ENCODE results near the gene ZSCAN2. TPM values are rescaled to one million over a fixed set of nuclear protein-coding genes. Genes with fewer than 3 reads are reported as not detected.

ZSCAN2 gene
- total RNA-seq (2012; rRNA removed) (15.0 and 18.3 TPM in 2 replicates), polyA plus RNA-seq (2012; rRNA removed) (10.4 and 11.1 TPM in 2 replicates), Bru-seq, nascent RNA (percentile 59 among the genes with signal in this experiment), BruChase-seq, experiment 1, labeled RNA remaining after a 6-hour chase (percentile 71 among the genes with signal in this experiment), BruChase-seq, experiment 2, labeled RNA remaining after a 2-hour chase (percentile 60 among the genes with signal in this experiment)
- polyA plus RNA-seq (2012; cell fraction: cytosol; rRNA removed): 11.1 and 12.0 TPM in 2 replicates
- 6.0 and 6.9 TPM in 2 replicates for polyA plus RNA-seq (2012; cell fraction: nucleus; rRNA removed; ENCODE audit: low replicate concordance)
- long read RNA-seq, partial matches to known transcripts: 1 of 6 reads
- long read RNA-seq, other reads (novel, unspliced or antisense): 0 of 6 reads

DNA sequence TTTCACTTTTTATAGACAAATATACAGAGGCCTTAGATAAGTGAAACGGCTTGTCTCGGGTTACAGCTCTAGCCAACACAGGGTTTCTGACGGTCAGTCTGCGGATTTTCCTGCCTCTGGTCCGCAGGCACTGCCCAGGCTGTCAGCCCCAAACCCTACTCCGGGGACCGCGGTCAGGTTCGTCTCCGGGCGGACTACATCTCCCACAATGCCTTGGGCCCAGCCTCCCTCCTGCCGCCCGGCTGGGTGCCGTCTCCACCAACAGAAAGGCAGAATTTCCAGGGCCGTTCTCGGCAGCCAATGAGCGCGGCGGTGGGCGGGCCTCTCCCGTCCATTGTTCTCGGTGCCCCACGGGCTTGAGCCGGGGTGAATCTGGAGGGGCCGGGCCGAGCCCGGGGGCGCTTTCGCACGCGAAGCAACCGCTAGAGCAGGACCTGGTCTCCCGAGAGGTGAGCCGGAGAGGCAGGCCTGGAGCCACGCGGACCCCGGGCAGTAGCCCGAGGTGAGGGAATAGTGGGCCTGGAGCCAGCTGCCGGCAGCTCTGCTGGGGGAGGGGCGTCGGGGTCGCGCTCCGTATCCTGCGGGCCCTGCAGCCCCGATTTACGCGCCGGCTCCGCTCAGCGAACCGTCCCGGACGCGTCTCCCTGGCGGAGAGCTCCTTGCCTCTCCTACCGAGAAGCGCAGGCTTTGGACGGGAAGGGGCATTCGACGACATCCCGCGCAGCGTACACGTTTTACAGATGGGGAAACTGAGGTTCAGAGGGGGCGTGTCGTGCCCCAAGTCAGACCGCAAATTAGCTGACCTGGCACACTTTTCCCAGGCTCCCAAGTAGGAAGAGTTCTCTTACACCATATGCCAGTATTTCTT is at the start of gene ZSCAN2:
ZSCAN2 (plus strand) TSS at position 323 of the 868 bp plus-strand sequence. CDS start 2,919 bp downstream, outside the sequence.
- TF ChIP-seq, protein P1, sequence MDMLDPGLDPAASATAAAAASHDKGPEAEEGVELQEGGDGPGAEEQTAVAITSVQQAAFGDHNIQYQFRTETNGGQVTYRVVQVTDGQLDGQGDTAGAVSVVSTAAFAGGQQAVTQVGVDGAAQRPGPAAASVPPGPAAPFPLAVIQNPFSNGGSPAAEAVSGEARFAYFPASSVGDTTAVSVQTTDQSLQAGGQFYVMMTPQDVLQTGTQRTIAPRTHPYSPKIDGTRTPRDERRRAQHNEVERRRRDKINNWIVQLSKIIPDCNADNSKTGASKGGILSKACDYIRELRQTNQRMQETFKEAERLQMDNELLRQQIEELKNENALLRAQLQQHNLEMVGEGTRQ (IDR thresholded peaks at IDR 0.05; ENCODE audit: low read depth, low read length): peak; percentile 33; the same call in 1 of the 2 replicates
- TF ChIP-seq ELK1 (IDR thresholded peaks at IDR 0.05; ENCODE audit: borderline replicate concordance, low read depth, low read length): no peak
- TF ChIP-seq BHLHE40 (IDR thresholded peaks at IDR 0.05; ENCODE audit: low read depth, low read length): no peak
- peak; percentile 53 for TF ChIP-seq MAFK (IDR thresholded peaks at IDR 0.05; ENCODE audit: low read depth, low read length)
- intact Hi-C loops (cut with micrococcal nuclease): loop anchor here (2.0 to 5.0 kb wide), 2 partner anchors 32 to 51 kb away; partner anchors contain the start of gene WDR73
- ChIA-PET CTCF (interaction anchor here (0.7 to 0.9 kb wide), 2 partner anchors 13 kb away, joined by 3 read pairs; no protein-coding TSS in a partner anchor), POLR2A (ENCODE audit: unreplicated experiment) (no interaction called here)
- H4K20me1 ChIP-seq (ENCODE audit: insufficient read depth, low read length): peaks cover 4% of the 10 kb centered on the region; the same call in 1 of the 2 replicates
- peaks cover 14% of the 10 kb centered on the region for H3K36me3 ChIP-seq (ENCODE audit: control insufficient read depth, insufficient read depth, low read length)
- peak within 1 kb of the TSS; percentile 99 for H2AFZ ChIP-seq (replicated peaks; ENCODE audit: low read length, poor library complexity)
- dilution Hi-C loops (cut with HindIII; ENCODE audit: low sequenced_read_pairs, unreplicated experiment): no loop called here
- H2BK20ac ChIP-seq (ENCODE audit: low read depth, low read length): no peak within 1 kb of the TSS
- H3K18ac ChIP-seq (ENCODE audit: low read depth, low read length): no peak within 1 kb of the TSS
- H4K5ac ChIP-seq (ENCODE audit: low read depth, low read length): peak within 1 kb of the TSS; percentile 11
- H2BK15ac ChIP-seq (ENCODE audit: low read depth, low read length): no peak within 1 kb of the TSS; the same call in 2 of the 3 replicates
- peak within 1 kb of the TSS; percentile 67 for H2AK5ac ChIP-seq (ENCODE audit: low read depth, low read length)
- no peaks in the 10 kb centered on the region; the same call in 1 of the 2 replicates for H3K27me3 ChIP-seq (ENCODE audit: control insufficient read depth, insufficient read depth, low read length)
- peaks cover 16 to 40% of the 10 kb centered on the region in 2 experiments for H3K79me1 ChIP-seq (ENCODE audit: low read depth in 1 of 2, low read length in 2 of 2)
- H3K4ac ChIP-seq (ENCODE audit: low read depth, low read length): peak within 1 kb of the TSS; percentile 61
- peak within 1 kb of the TSS; percentile 32; the same call in 1 of the 2 replicates for H3K56ac ChIP-seq (ENCODE audit: extremely low read depth, insufficient read depth, low read length)
- peak; percentile 98 for ATAC-seq (ENCODE audit: low read depth)
- H2BK120ac ChIP-seq (ENCODE audit: low read depth, low read length): no peak within 1 kb of the TSS
- H3K4me1 ChIP-seq (ENCODE audit: control insufficient read depth, insufficient read depth, low read length): peaks cover 4% of the 10 kb centered on the region
- 0% methylated on average over 34 of the region's 68 CpGs; no CpG with 5 or more reads in 1 of the 2 experiments for WGBS, 2 experiments (ENCODE audit: extremely low coverage in 2 of 2, insufficient read length in 1 of 2)
- in situ Hi-C loops (cut with MboI; ENCODE audit: low sequenced_read_pairs): no loop called here
- peak within 1 kb of the TSS; percentile 17; the same call in 1 of the 2 replicates for H4K91ac ChIP-seq (ENCODE audit: insufficient read depth, low read depth, low read length)
- peak within 1 kb of the TSS; percentile 80 for H3K14ac ChIP-seq (replicated peaks; ENCODE audit: low read depth, low read length)
- peaks cover 3% of the 10 kb centered on the region; the same call in 1 of the 2 replicates for H3K9me1 ChIP-seq (ENCODE audit: insufficient read depth, low read length)
- BruUV-seq (replicated peaks): TSS peak; percentile 44
- H4K8ac ChIP-seq (ENCODE audit: low read depth in 2 of 2, low read length in 2 of 2): peak within 1 kb of the TSS; percentile 70 to 78
- no peaks in the 10 kb centered on the region for H3K9me3 ChIP-seq (ENCODE audit: control insufficient read depth, insufficient read depth, low read length)
- peak within 1 kb of the TSS; percentile 93 for H2AK9ac ChIP-seq (replicated peaks; ENCODE audit: low read depth, low read length, poor library complexity)
- H3K27ac ChIP-seq (ENCODE audit: insufficient read depth, low read length): peak within 1 kb of the TSS; percentile 70
- DNase-seq: peak; percentile 91
- H3K23ac ChIP-seq (ENCODE audit: low read depth, low read length): peak within 1 kb of the TSS; percentile 58
- peak within 1 kb of the TSS; percentile 40 for H2BK5ac ChIP-seq (ENCODE audit: low read depth, low read length, poor library complexity, severe bottlenecking)
- peak within 1 kb of the TSS; percentile 84 for H3K9ac ChIP-seq (ENCODE audit: low read depth, low read length)
- peak within 1 kb of the TSS; percentile 90 for H3K4me2 ChIP-seq (ENCODE audit: low read depth, low read length)
- H3K4me3 ChIP-seq (ENCODE audit: insufficient read depth, low read depth, low read length): peak within 1 kb of the TSS; percentile 65

Data from IMR-90 (cell line).